Gastrocnemius medialis (tissue), 4 donors: ENCODE results near the gene PCSK5. TPM values are rescaled to one million over a fixed set of nuclear protein-coding genes. Genes with fewer than 3 reads are reported as not detected.

ENCODE experiments used
- ATAC-seq, 2 donors: fragments of 150-250 bp; one replicate each; pipeline ENCODE4 v1.9.1; 2016
- DNase-seq, 2 donors: peaks; one replicate each; pipeline ENCODE4 v3.0.0-alpha.2; 2019
- H3K27ac ChIP-seq, 4 donors: fragments of 200-600 bp; sonication (generic); 1 replicate in 1 of 4; 2 replicates in 3 of 4; pipeline ENCODE4 v1.5.1; 2016 to 2018; ENCODE audit warnings: mild to moderate bottlenecking in 2 of 4, moderate library complexity in 1 of 4
- H3K27me3 ChIP-seq, 3 donors: fragments of 200-600 bp; sonication (generic) in 2 of 3; 1 replicate in 1 of 3; 2 replicates in 2 of 3; pipeline versions ENCODE4 v1.5.1 to v1.6.0; 2016 to 2019; ENCODE audit warnings: mild to moderate bottlenecking in 1 of 3, moderate library complexity in 1 of 3
- H3K36me3 ChIP-seq, 2 donors: fragments of 200-600 bp; sonication (generic) in 1 of 2; one replicate each; pipeline ENCODE4 v1.5.1; 2017 to 2018
- H3K4me1 ChIP-seq, 2 donors: fragments of 200-600 bp; sonication (generic) in 1 of 2; one replicate each; pipeline ENCODE4 v1.5.1; 2016 to 2017; ENCODE audit warnings: mild to moderate bottlenecking in 2 of 2
- H3K4me3 ChIP-seq, 4 donors: fragments of 200-600 bp; sonication (generic) in 3 of 4; 1 replicate in 1 of 4; 2 replicates in 3 of 4; pipeline ENCODE4 v1.5.1; 2016 to 2019; ENCODE audit warnings: mild to moderate bottlenecking in 2 of 4
- H3K9me3 ChIP-seq, 3 donors: fragments of 200-600 bp; sonication (generic) in 2 of 3; 1 replicate in 1 of 3; 2 replicates in 2 of 3; pipeline ENCODE4 v1.5.1; 2016 to 2019
- CTCF ChIP-seq, 5 experiments: fragments of 450-650 bp in 3 of 5; fragments of 200-600 bp in 2 of 5; sonication (generic) in 2 of 5; IDR thresholded peaks in 4 of 5; conservative IDR thresholded peaks in 1 of 5; 1 replicate in 4 of 5; 2 replicates in 1 of 5; pipeline ENCODE4 v1.5.1; 2016 to 2019; ENCODE audit warnings: antibody characterized with exemption in 5 of 5, mild to moderate bottlenecking in 3 of 5, moderate library complexity in 3 of 5
- POLR2A ChIP-seq, 2 donors: fragments of 450-650 bp; IDR thresholded peaks; one replicate each; pipeline ENCODE4 v1.6.1; 2017; ENCODE audit warnings: antibody characterized with exemption in 2 of 2, mild to moderate bottlenecking in 2 of 2, moderate library complexity in 2 of 2
- in situ Hi-C, 4 donors: fragments of 200-750 bp; cut with MboI; loops; one replicate each; pipeline versions ENCODE4 v1.15.0 to v1.8.0; 2017; ENCODE audit warnings: low sequenced_read_pairs in 4 of 4
- intact Hi-C: fragments of 100-400 bp; cut with DNase I; formaldehyde crosslinking; loops from one replicate; pipeline ENCODE4 v1.15.1; 2023; ENCODE audit warnings: low total_unique reads
- total RNA-seq, 4 donors: library from RNA; depleted of rRNA; stranded (reverse); fragments of >200 nt; gene quantifications; one replicate each; pipeline versions ENCODE4 v1.1.0 to v1.2.3, GENCODE V29; 2016

Gene PCSK5
- total RNA-seq, 4 donors from 2014 or later: 1.3 to 8.3 (median 3.2) TPM

DNA sequence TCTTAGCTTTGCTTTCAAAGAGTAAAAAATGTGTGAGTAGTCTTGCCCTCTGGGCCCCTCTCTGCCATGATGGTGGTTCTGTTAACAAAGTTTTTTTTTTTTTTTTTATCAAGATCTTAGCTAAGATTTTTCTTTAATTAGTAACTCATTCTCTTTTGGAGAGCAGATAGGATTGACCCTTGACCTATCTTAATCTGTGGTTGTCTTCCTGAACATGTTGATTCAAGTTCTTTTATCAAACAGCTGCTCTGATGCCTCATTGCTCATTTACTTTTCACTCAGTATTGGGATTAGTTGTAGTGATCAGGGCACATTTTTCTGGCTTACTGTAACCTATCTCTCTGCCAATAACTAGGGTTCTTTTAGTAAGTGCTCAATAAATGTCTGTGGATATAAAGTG lies 106.3 kb downstream of the PCSK5 start:
- no peak overlapping the region for H3K27ac ChIP-seq
- ATAC-seq (no peak), DNase-seq (no peak)
- no peaks in the 10 kb centered on the region for H3K9me3 ChIP-seq
- intact Hi-C loops (no loop called here), in situ Hi-C loops (no loop called here)
- no peak for TF ChIP-seq CTCF (IDR thresholded peaks at IDR 0.05 in 4 of 5, conservative IDR thresholded peaks at IDR 0.05 in 1 of 5)
- no peak for TF ChIP-seq POLR2A (IDR thresholded peaks at IDR 0.05)
- H3K27me3 ChIP-seq: no peaks in the 10 kb centered on the region
- no peaks in the 10 kb centered on the region for H3K4me1 ChIP-seq
- no peak overlapping the region for H3K4me3 ChIP-seq
- no peaks in the 10 kb centered on the region for H3K36me3 ChIP-seq

DNA sequence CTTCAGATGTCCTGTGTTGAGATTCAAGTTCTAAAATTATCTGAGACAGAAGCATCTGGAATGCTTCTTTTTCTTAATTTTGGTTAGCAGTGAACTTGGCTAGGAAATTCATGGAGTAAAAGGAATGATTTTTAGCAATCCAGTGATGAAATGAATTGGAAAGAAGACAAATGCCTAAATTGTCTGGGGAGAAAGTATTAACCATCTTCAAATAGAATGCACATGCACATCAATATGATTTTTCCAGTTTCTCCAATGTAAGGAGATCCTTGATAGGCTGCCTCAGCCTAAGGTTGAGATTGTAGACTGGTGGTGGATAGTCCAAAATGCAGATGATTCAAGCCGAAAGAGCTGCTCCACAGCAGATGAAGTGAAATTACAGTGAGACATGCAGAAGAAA lies 106.7 kb downstream of the PCSK5 start:
- H3K36me3 ChIP-seq: no peaks in the 10 kb centered on the region
- no peak overlapping the region for H3K4me3 ChIP-seq
- H3K27me3 ChIP-seq: no peaks in the 10 kb centered on the region
- DNase-seq (no peak), ATAC-seq (no peak)
- intact Hi-C loops (no loop called here), in situ Hi-C loops (no loop called here)
- no peaks in the 10 kb centered on the region for H3K9me3 ChIP-seq
- H3K4me1 ChIP-seq: no peaks in the 10 kb centered on the region
- H3K27ac ChIP-seq: no peak overlapping the region
- TF ChIP-seq CTCF (IDR thresholded peaks at IDR 0.05 in 4 of 5, conservative IDR thresholded peaks at IDR 0.05 in 1 of 5) (no peak), POLR2A (IDR thresholded peaks at IDR 0.05) (no peak)

DNA sequence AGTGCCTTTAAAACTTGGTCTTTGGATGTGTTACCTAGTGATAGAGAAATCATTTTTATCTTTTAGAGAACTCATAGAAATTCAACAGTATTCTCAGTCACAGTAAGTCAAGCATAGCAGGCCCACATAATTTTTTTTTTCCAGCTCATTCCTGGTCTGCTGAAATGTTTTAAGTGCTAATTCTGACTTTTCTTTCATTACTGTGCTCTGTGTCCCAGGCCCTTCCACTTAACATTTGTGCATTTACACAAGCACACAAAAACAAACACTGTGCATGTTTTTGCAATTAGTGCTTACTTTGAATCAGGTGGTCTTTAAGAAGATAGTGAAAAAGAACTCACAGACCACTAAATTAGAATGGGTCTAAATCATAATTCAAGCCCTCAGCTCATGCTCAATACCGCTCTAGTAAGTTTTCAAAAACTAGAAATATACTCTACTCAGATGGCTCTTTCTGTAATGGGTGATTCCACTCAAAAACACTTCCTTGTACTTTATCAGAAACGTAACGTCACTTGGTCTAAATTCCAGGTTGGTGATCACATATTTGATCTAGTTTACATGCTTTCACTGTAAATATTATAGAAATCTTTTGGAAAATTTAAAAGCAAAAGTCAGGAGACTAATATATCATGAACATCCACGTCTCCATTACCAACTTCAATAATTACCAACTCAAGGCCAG lies 107.8 kb downstream of the PCSK5 start:
- Histone ChIP-seq H3K36me3 (no peaks in the 10 kb centered on the region), H3K4me3 (no peak overlapping the region), H3K27me3 (no peaks in the 10 kb centered on the region), H3K9me3 (no peaks in the 10 kb centered on the region), H3K4me1 (no peaks in the 10 kb centered on the region), H3K27ac (no peak overlapping the region)
- intact Hi-C loops (no loop called here), in situ Hi-C loops (no loop called here)
- ATAC-seq (no peak), DNase-seq (no peak)
- TF ChIP-seq POLR2A (IDR thresholded peaks at IDR 0.05): no peak
- no peak for TF ChIP-seq CTCF (IDR thresholded peaks at IDR 0.05 in 4 of 5, conservative IDR thresholded peaks at IDR 0.05 in 1 of 5)

DNA sequence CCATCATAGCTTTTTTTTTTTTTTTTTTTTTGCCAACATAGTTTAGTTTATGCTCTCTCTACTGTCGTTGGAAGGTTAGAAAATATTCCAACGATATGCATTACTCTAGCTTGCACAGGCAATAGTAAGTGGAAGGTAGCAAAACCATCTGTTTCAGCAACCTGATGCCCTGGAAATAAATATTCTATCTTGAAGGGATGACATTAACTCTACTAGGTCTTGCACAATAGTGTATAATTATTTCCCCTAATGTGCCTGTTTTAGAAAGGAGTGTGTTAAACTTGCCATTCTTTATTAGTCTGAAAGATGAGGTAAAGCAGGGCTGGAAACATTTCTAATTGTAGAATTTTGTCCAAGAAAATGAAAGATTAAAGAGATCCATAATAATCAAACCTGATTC lies 111.0 kb downstream of the PCSK5 start:
- intact Hi-C loops (no loop called here), in situ Hi-C loops (loop anchor here in 1 of 4 donors (25.0 kb wide), 1 partner anchor 89 kb away; no protein-coding TSS in a partner anchor)
- TF ChIP-seq POLR2A (IDR thresholded peaks at IDR 0.05) (no peak), CTCF (IDR thresholded peaks at IDR 0.05 in 4 of 5, conservative IDR thresholded peaks at IDR 0.05 in 1 of 5) (no peak)
- Histone ChIP-seq H3K9me3 (no peaks in the 10 kb centered on the region), H3K27ac (no peak overlapping the region), H3K27me3 (no peaks in the 10 kb centered on the region), H3K4me3 (no peak overlapping the region), H3K36me3 (no peaks in the 10 kb centered on the region), H3K4me1 (no peaks in the 10 kb centered on the region)
- DNase-seq (no peak), ATAC-seq (no peak)

GRCh38 chr9:76003041-76003440 lies 112.6 kb downstream of the PCSK5 start:
- ATAC-seq (no peak), DNase-seq (no peak)
- H3K9me3 ChIP-seq: no peaks in the 10 kb centered on the region
- H3K36me3 ChIP-seq: no peaks in the 10 kb centered on the region
- in situ Hi-C loops (loop anchor here in 1 of 4 donors (25.0 kb wide), 1 partner anchor 91 kb away; no protein-coding TSS in a partner anchor), intact Hi-C loops (no loop called here)
- no peak for TF ChIP-seq CTCF (IDR thresholded peaks at IDR 0.05 in 4 of 5, conservative IDR thresholded peaks at IDR 0.05 in 1 of 5)
- TF ChIP-seq POLR2A (IDR thresholded peaks at IDR 0.05): no peak
- no peaks in the 10 kb centered on the region for H3K27me3 ChIP-seq
- no peaks in the 10 kb centered on the region for H3K4me1 ChIP-seq
- no peak overlapping the region for H3K4me3 ChIP-seq
- H3K27ac ChIP-seq: no peak overlapping the region
